Keratinocyte (primary cell): ENCODE data around the gene ASRGL1. TPM values are rescaled to one million over a fixed set of nuclear protein-coding genes. Genes with fewer than 3 reads are reported as not detected.

Experiments
- DNase-seq: peaks from one replicate; pipeline ENCODE4 v3.0.0-alpha.2; 2011; ENCODE audit warnings: low read depth, missing footprints, low spot score
- FAIRE-seq: peaks from 2 replicates; lab custom pipeline; 2011; peaks lifted over from hg19 to GRCh38; lab: Jason Lieb, UNC
- H2AFZ ChIP-seq: 2 replicates; pipeline ENCODE4 v1.6.0; 2012; ENCODE audit warnings: low read length, control low read depth, inconsistent platforms; ENCODE audit not compliant: control insufficient read depth
- H3K27ac ChIP-seq: 2 replicates; pipeline ENCODE4 v1.5.1; 2011; ENCODE audit warnings: low read length; ENCODE audit not compliant: control insufficient read depth, insufficient read depth
- H3K27me3 ChIP-seq: 3 replicates; pipeline ENCODE4 v1.6.0; 2011; ENCODE audit warnings: low read length; ENCODE audit not compliant: control insufficient read depth, insufficient read depth; ENCODE audit errors: extremely low read depth
- H3K36me3 ChIP-seq, 2 experiments: 2 replicates in 1 of 2; 3 replicates in 1 of 2; pipeline ENCODE4 v1.5.1; 2011; ENCODE audit warnings: low read length in 2 of 2, mild to moderate bottlenecking in 1 of 2; ENCODE audit not compliant: control insufficient read depth in 2 of 2, insufficient read depth in 2 of 2; ENCODE audit errors: extremely low read depth in 1 of 2
- H3K4me1 ChIP-seq: 3 replicates; pipeline ENCODE4 v1.5.1; 2011; ENCODE audit warnings: low read length; ENCODE audit not compliant: control insufficient read depth, insufficient read depth; ENCODE audit errors: extremely low read depth
- H3K4me2 ChIP-seq: 3 replicates; pipeline ENCODE4 v1.6.0; 2011; ENCODE audit warnings: low read depth, low read length; ENCODE audit not compliant: control insufficient read depth, insufficient read depth; ENCODE audit errors: extremely low read depth
- H3K4me3 ChIP-seq, 3 experiments: fragments of 200-600 bp in 1 of 3; sonication (generic) in 1 of 3; 2 replicates in 2 of 3; 3 replicates in 1 of 3; pipeline ENCODE4 v1.5.1; 2011 to 2016; ENCODE audit warnings: low read length in 3 of 3, mild to moderate bottlenecking in 3 of 3, control low read depth in 2 of 3, inconsistent platforms in 1 of 3, low read depth in 1 of 3, mixed read lengths in 1 of 3, mixed run types in 1 of 3, moderate library complexity in 1 of 3; ENCODE audit not compliant: control insufficient read depth in 2 of 3, insufficient read depth in 2 of 3; ENCODE audit errors: extremely low read depth in 1 of 3
- H3K79me2 ChIP-seq: 2 replicates; pipeline ENCODE4 v1.6.0; 2012; ENCODE audit warnings: low read length; ENCODE audit not compliant: control insufficient read depth, insufficient read depth
- H3K9ac ChIP-seq: 3 replicates; pipeline ENCODE4 v1.6.0; 2011; ENCODE audit warnings: low read length; ENCODE audit not compliant: control insufficient read depth, insufficient read depth; ENCODE audit errors: extremely low read depth
- H3K9me1 ChIP-seq: 3 replicates; pipeline ENCODE4 v1.6.0; 2011; ENCODE audit warnings: low read length; ENCODE audit not compliant: control insufficient read depth, insufficient read depth; ENCODE audit errors: extremely low read depth
- H3K9me3 ChIP-seq: 2 replicates; pipeline ENCODE4 v1.5.1; 2012; ENCODE audit warnings: low read depth, low read length; ENCODE audit not compliant: control insufficient read depth
- H4K20me1 ChIP-seq: 3 replicates; pipeline ENCODE4 v1.6.0; 2011; ENCODE audit warnings: low read length; ENCODE audit not compliant: control insufficient read depth, insufficient read depth; ENCODE audit errors: extremely low read depth
- EZH2 ChIP-seq: IDR thresholded peaks from one replicate; pipeline ENCODE4 v1.6.1; 2012; ENCODE audit warnings: inconsistent platforms, mild to moderate bottlenecking, low read length, moderate library complexity
- dilution Hi-C: fragments of 300-500 bp; cut with MboI; formaldehyde crosslinking; loops from one replicate; pipeline ENCODE4 v1.7.0; 2020; ENCODE audit warnings: low sequenced_read_pairs; ENCODE audit not compliant: extremely low pct_ligation_motif_present
- polyA plus RNA-seq, 5 experiments: library from polyadenylated mRNA; depleted of rRNA in 3 of 5; stranded (reverse) in 3 of 5; stranded (forward) in 1 of 5; unstranded in 1 of 5; fragments of >200 nt; gene quantifications; 1 replicate in 1 of 5; 2 replicates in 3 of 5; 3 replicates in 1 of 5; pipeline versions ENCODE4 v1.2.1 to v1.2.3, GENCODE V29; 2011 to 2012; ENCODE audit warnings: missing spikeins in 2 of 5, low read depth in 1 of 5, low replicate concordance in 1 of 5
- TF ChIP-seq, protein P1 (sequence below), 3 experiments: IDR thresholded peaks in 1 of 3; conservative IDR thresholded peaks in 1 of 3; optimal IDR thresholded peaks in 1 of 3; 2 replicates in 2 of 3; 3 replicates in 1 of 3; pipeline versions ENCODE3 to v1.5.1; 2011; ENCODE audit warnings: low read length in 3 of 3, mild to moderate bottlenecking in 3 of 3, moderate library complexity in 2 of 3, control low read depth in 1 of 3, inconsistent platforms in 1 of 3; ENCODE audit not compliant: insufficient read depth in 2 of 3; ENCODE audit errors: extremely low read depth in 1 of 3

ASRGL1 gene
- polyA plus RNA-seq, 1 donor (not counting 4 experiments of a cell fraction or from before 2014, with no cell fraction given), result 0.05 TPM

DNA sequence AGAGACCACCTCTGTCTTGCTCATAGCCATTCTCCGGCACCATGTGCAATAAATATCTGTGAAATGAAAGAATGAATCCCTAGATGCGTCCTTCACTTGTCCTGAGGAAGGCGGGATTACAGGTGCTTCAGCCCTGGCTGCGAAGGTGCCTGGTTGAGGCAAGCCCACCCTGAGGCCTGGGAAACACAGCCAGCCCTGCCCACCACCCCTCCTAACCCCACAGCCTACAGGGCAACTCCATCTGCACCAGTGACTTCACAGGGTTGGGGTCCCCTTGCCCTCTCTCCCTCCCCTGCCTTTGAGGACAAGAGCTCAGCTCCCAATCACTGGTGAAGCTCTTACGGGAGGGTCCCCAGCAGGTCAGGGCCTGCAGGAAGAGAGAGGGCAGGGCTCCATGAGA lies 64.1 kb downstream of the ASRGL1 start:
- H3K4me2 ChIP-seq, result no peak overlapping the region
- FAIRE-seq, result no peak
- no peak overlapping the region for H3K9ac ChIP-seq
- H3K36me3 ChIP-seq, result no peaks in the 10 kb centered on the region
- no peak overlapping the region for H2AFZ ChIP-seq
- TF ChIP-seq, protein P1, sequence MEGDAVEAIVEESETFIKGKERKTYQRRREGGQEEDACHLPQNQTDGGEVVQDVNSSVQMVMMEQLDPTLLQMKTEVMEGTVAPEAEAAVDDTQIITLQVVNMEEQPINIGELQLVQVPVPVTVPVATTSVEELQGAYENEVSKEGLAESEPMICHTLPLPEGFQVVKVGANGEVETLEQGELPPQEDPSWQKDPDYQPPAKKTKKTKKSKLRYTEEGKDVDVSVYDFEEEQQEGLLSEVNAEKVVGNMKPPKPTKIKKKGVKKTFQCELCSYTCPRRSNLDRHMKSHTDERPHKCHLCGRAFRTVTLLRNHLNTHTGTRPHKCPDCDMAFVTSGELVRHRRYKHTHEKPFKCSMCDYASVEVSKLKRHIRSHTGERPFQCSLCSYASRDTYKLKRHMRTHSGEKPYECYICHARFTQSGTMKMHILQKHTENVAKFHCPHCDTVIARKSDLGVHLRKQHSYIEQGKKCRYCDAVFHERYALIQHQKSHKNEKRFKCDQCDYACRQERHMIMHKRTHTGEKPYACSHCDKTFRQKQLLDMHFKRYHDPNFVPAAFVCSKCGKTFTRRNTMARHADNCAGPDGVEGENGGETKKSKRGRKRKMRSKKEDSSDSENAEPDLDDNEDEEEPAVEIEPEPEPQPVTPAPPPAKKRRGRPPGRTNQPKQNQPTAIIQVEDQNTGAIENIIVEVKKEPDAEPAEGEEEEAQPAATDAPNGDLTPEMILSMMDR (optimal IDR thresholded peaks at IDR 0.05 in 1 of 3, IDR thresholded peaks at IDR 0.05 in 1 of 3, conservative IDR thresholded peaks at IDR 0.05 in 1 of 3; ENCODE audit: extremely low read depth in 1 of 3, insufficient read depth in 2 of 3, low read length in 3 of 3), result no peak
- TF ChIP-seq EZH2, result no peak
- H3K27ac ChIP-seq, result no peak overlapping the region
- no peaks in the 10 kb centered on the region for H3K27me3 ChIP-seq
- H3K9me1 ChIP-seq, result no peaks in the 10 kb centered on the region
- dilution Hi-C loops, result no loop called here
- no peaks in the 10 kb centered on the region for H4K20me1 ChIP-seq
- no peak overlapping the region for H3K4me3 ChIP-seq
- no peaks in the 10 kb centered on the region for H3K79me2 ChIP-seq
- H3K4me1 ChIP-seq, result no peaks in the 10 kb centered on the region
- no peaks in the 10 kb centered on the region for H3K9me3 ChIP-seq
- DNase-seq, result no peak

- Histone ChIP-seq H3K4me2 (no peak overlapping the region), H3K4me3 (no peak overlapping the region), H3K27me3 (no peaks in the 10 kb centered on the region), H4K20me1 (no peaks in the 10 kb centered on the region), H3K9me1 (no peaks in the 10 kb centered on the region), H3K27ac (no peak overlapping the region), H3K9ac (no peak overlapping the region), H3K9me3 (no peaks in the 10 kb centered on the region), H2AFZ (no peak overlapping the region), H3K36me3 (no peaks in the 10 kb centered on the region), H3K4me1 (no peaks in the 10 kb centered on the region), H3K79me2 (no peaks in the 10 kb centered on the region)
- FAIRE-seq (no peak), DNase-seq (no peak)
- dilution Hi-C loops, result no loop called here
- TF ChIP-seq EZH2, result no peak
- TF ChIP-seq, protein P1 (optimal IDR thresholded peaks at IDR 0.05 in 1 of 3, IDR thresholded peaks at IDR 0.05 in 1 of 3, conservative IDR thresholded peaks at IDR 0.05 in 1 of 3; ENCODE audit: extremely low read depth in 1 of 3, insufficient read depth in 2 of 3, low read length in 3 of 3), result no peak
Observed at GRCh38 chr11:62401811-62402210, 64.6 kb downstream of the ASRGL1 start.
